Cortex of kidney (tissue), 1 donor: ENCODE measurements around the gene OR8G1.
"Not testable (repeated sequence)": the region's sequence is repeated elsewhere in the genome, so short reads cannot be mapped to it uniquely, and the experiment has no call there.

Source experiments
- DNase-seq: peaks from one replicate; lab custom pipeline; 2025; lab: John Stamatoyannopoulos, UW

Gene OR8G1, protein sequence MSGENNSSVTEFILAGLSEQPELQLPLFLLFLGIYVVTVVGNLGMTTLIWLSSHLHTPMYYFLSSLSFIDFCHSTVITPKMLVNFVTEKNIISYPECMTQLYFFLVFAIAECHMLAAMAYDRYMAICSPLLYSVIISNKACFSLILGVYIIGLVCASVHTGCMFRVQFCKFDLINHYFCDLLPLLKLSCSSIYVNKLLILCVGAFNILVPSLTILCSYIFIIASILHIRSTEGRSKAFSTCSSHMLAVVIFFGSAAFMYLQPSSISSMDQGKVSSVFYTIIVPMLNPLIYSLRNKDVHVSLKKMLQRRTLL

GRCh38 chr11:124240621-124241397 lies at the start of gene OR8G1:
OR8G1 (plus strand) TSS chr11:124241095; CDS start chr11:124249676, 8,581 bp downstream.
- DNase-seq: no peak

DNA sequence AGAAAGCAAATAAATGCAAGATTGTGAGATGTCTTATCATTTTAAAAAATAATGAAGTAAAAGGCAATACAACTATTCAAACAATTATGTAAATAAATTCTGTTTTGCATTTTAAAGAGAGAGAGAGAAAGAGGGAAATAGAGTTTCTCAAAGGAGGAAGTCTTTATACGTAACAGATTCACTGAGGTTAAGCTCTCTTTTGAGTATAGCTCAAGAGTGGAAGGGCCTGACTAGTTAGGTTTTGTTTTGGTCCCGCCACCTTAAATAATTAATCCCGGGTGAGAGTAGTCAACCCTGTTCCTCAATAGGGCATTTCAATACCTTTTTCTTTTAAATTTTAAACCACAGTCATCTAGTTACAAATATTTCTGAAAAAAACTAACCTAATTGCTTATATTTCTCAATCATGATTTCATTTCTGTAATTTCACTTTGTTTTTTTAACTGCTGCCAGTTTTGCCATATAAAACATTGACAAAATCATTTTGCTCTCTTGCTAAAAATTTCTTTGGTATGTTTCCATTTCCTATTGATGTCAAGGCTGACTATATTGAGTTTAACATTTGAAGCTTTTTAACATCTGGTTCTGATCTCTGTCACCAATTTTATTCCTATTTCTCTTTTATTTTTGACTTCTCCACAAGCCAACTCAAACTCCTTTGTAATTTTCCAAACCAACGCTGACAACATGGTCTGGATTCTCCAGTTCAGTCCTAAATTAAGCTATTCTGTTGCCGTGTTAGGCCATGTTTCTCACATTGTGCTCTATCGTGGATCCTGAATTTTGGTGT lies 47.5 kb upstream of the OR8G1 start:
- no peak for DNase-seq

DNA sequence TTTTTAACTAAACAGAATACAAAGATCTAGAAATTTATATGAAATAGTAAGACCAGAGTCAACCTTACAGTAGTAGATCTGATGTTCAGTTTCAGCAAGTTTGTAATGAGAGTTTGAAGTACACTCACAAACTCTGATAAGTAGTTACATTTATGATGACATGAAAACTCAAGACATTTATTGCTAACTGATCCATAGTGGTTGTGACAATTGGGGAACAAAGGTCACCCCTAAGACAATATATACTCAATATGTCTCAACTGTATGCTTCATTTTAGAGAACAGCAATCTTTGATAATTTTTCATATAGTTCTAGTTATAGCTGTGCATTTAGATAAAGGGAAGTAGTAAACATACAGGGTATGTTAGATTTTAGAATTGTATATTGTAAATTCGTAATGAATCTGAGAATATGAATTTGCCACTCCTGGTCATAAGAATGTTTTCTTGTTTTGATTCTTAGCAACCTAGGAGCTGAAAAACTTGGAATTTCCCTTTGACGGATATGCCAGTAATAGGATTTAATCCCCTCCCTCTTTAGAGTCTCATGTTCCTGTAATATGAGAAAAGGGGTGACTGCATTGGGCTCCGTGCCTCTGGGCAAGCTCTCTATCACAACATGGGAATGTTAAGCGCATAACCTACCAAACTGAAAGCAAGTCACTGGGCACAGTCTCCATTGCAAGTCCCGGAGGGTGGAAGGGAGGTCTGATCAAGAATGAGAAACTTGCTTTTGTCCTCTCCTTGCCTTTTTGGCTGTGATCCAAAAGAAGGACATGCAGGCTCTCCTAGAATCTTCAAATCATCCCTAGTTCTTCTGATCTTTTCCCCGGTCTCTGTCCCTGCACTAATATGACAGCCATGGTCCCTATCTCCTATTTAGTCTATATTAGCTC lies 46.4 kb upstream of the OR8G1 start:
- no peak for DNase-seq

DNA sequence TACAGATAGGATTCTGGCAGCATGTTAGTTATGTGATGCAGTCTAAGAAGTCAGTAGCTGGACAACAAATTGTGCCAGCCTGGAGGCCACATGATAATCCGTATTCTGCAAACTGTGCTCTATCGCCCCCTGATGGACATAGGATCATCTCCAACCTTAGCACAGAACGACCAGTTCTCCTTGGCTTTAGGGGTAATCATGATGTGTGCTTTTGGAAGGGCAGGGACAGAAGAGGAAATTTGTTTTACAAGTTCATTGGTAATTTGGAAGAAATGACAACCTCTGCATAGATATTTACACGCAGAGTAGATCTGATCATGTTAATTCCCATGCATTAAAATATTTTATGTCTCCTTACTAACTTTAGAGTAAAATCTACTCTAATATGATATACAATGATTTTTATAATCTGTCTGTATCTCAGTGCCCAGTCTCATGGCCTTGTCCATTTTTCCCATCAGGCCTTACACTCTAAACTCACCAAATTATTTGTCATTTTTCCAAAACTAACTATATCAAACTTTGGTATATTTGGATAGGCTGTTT lies 45.6 kb upstream of the OR8G1 start:
- DNase-seq: no peak

DNA sequence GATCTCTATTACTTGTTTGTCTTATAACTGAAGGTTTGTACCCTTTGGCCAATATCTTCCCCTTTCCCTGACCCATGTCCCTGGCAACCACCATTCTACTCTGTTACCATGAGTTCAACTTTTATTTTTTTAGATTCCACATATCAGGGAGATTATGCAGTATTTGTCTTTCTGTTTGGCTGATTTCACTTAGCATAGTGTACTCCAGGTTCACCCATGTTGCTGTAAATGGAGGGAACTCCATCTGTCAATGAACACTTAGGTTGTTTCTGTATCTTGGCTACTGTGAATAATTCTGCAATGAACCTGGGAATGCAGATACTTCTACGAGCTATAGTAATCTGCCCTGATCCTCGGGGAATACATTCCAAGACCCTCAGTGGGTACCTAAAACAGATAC lies 42.9 kb upstream of the OR8G1 start:
- DNase-seq: no peak

DNA sequence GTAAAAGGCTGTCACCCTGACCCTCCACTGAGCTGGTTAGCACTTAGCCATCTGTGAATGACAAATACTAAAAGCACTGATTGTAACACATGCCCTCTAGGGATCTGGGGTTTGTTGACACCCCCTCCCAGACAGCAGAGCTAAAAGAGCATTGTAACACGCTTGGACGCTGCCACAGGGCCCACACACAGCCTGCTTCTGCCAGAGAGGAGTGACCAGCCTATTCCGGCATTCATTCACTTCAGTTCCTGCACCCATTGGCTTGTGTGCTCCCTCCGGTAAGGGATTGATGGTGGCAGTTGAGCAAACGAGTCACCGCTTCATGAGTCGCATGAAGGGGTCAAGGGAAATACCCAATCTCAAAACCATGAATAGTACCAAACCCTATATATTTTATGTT lies 42.0 kb upstream of the OR8G1 start:
- no peak for DNase-seq

DNA sequence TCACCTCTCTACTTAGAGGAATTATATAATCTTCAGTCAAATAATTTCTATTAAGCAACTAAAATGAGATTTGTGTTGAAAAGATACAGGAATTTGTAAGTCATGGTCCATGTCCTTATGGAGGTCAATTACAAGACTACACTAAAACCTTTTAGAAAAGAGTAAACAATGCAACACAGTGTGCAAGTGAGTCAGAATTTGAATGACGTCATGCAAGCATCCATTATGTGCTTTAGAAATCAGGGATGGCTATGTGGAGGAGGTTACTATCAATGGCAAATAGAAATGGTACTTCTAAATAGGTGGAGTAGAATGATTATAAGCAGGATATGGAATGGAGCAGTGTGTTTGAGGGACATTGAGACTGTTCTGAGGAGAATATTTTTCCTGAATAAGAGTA lies 41.2 kb upstream of the OR8G1 start:
- no peak for DNase-seq

- no peak for DNase-seq
Measured at GRCh38 chr11:124200671-124201070, 40.2 kb upstream of the OR8G1 start.

DNA sequence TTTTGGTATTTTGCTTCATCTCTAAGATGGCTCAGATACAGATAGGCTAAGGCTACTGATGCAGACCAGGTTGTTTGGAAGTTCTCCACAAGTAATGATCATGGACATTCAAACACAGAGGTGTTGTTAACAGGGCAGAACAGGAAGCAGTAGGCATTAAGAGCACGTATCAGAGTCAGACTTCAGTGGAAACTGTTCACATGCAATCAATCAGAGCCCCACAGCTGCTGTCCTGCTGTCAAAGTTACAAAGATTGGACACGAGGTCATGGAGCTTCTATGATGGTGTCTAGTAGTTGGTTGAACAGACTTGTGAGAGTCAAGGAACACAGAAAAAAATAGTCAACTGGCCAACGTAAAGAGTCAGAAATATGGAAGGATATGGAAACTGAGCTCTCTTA lies 37.9 kb upstream of the OR8G1 start:
- no peak for DNase-seq

DNA sequence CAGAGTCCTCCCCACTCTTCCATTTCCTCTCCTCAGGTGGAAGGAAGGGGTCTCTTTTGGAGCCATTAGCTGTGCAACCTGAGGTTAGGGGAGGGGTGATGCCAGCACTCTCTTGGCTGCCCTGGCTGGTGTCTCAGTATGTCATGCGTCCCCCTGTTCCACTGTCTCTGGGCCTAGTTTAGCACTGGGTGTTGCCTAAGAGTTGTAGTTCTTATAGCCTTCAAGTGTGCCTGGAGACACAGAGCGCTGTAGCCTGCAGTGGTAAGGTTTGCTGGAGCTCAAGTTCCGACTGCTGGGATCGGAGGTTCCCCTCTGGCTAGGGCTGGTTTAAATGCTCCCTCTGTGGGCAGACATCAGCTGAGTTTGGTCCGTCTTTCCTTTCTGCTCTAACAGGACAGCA lies 36.9 kb upstream of the OR8G1 start:
- no peak for DNase-seq

GRCh38 chr11:124207102-124207792 lies 33.6 kb upstream of the OR8G1 start:
- DNase-seq: no peak

DNA sequence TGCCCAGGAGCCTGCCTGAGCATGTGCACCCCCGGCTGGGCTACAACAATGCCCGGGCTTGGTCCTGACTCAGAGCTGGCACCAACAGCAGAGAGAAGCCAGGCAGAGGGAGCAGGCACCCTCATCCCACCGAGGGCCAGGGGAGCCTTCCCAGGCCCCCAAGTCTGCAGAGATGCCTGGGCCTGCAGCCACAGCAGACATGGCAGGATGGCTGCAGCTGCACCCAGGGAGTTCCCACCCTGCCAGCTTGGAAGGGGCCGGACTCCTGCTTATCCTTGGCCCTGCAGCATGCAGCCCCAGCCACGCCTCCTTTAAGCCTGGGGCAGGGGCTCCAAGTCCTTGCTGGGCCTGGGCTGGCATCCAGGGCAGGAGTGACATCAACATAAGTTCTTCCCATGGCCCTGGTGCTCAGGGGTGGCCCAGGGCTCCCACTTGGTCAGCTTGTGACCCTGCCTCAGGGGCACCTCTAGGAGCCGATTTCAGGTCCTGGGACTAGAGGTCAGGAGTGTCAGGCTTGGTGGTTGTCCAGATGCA lies 31.0 kb upstream of the OR8G1 start:
- no peak for DNase-seq

DNA sequence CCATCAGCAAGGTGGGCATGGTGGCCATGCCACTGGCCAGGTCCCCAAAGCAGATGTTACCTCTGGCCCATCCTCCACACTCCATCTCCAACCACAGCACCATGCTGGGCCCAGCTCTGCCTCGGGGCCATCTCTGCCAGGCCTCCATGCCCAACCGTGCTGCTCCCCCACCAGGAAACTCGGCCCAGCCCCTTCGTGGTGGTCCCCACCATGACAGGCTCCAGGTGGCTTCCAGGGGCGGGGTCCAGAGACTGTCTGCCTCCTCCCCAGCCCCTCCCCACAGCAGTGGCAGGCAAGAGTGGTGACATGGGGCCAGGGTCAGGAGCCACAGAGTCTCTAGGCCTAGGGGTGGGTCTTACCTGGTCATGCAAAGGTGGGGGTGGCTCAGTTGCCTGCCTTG lies 30.5 kb upstream of the OR8G1 start:
- DNase-seq: no peak

- no peak for DNase-seq
Measured at GRCh38 chr11:124211321-124211720, 29.6 kb upstream of the OR8G1 start.

- no peak for DNase-seq
Measured at GRCh38 chr11:124214027-124214426, 26.9 kb upstream of the OR8G1 start.

GRCh38 chr11:124219126-124219525 lies 21.8 kb upstream of the OR8G1 start:
- no peak for DNase-seq

GRCh38 chr11:124222407-124222806 lies 18.5 kb upstream of the OR8G1 start:
- no peak for DNase-seq

DNA sequence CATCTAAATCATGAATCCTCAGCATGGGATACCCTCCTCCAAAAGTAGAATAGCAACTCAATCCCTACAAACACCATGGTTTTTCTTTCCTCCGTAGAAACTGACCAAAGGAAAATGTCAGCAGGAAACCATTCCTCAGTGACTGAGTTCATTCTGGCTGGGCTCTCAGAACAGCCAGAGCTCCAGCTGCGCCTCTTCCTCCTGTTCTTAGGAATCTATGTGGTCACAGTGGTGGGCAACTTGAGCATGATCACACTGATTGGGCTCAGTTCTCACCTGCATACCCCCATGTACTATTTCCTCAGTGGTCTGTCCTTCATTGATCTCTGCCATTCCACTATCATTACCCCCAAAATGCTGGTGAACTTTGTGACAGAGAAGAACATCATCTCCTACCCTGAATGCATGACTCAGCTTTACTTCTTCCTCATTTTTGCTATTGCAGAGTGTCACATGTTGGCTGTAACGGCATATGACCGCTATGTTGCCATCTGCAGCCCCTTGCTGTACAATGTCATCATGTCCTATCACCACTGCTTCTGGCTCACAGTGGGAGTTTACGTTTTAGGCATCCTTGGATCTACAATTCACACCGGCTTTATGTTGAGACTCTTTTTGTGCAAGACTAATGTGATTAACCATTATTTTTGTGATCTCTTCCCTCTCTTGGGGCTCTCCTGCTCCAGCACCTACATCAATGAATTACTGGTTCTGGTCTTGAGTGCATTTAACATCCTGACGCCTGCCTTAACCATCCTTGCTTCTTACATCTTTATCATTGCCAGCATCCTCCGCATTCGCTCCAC lies 16.1 kb upstream of the OR8G1 start:
- not testable (repeated sequence) for DNase-seq

- no peak for DNase-seq
Measured at GRCh38 chr11:124225471-124225870, 15.4 kb upstream of the OR8G1 start.

GRCh38 chr11:124233376-124233775 lies 7.5 kb upstream of the OR8G1 start:
- no peak for DNase-seq
